Coronary artery (tissue), 2 donors: ENCODE data around the gene ASPRV1.

ENCODE experiments used
- DNase-seq: peaks from one replicate; pipeline ENCODE4 v3.0.0-alpha.2; 2017; ENCODE audit warnings: low spot score
- H3K27ac ChIP-seq, 2 donors: fragments of 200-600 bp; sonication (generic); one replicate each; pipeline ENCODE4 v1.5.1; 2016 to 2019
- H3K4me3 ChIP-seq: fragments of 200-600 bp; sonication (generic); 2 replicates; pipeline ENCODE4 v1.5.1; 2016; ENCODE audit warnings: mild to moderate bottlenecking, moderate library complexity
- TF ChIP-seq, protein P1 (sequence below): fragments of 200-600 bp; sonication (generic); IDR thresholded peaks from one replicate; pipeline ENCODE4 v1.5.1; 2019; ENCODE audit warnings: antibody characterized with exemption

Gene ASPRV1

DNA sequence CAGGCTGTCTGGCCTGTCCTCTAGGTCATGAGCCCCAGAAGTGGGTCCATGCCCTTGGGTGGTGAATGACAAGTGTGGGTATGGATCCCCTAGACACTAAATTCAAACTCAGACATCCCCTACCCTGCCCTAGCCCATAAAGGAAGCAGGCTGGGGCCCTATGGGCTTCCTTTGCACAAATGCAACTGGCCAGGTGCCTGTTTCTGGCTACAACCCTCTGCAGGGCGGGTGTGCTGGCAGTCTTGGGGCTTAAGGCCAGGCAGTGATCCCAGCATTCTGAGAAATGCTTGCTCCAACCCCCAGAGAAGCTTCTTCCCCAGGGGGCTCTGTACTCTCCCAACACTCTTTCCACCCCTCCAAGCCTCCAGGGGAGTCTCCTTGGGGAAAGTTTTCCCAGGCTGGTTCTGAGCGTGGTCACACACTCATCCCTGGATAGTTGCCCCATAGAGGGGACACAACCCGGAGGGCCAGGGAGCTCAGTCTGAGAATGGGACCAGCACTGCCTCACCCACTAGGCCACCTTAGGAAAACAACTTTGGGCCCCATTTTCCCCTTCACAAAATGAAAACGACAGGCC, 16.6 kb upstream of the ASPRV1 start:
- TF ChIP-seq, protein P1, sequence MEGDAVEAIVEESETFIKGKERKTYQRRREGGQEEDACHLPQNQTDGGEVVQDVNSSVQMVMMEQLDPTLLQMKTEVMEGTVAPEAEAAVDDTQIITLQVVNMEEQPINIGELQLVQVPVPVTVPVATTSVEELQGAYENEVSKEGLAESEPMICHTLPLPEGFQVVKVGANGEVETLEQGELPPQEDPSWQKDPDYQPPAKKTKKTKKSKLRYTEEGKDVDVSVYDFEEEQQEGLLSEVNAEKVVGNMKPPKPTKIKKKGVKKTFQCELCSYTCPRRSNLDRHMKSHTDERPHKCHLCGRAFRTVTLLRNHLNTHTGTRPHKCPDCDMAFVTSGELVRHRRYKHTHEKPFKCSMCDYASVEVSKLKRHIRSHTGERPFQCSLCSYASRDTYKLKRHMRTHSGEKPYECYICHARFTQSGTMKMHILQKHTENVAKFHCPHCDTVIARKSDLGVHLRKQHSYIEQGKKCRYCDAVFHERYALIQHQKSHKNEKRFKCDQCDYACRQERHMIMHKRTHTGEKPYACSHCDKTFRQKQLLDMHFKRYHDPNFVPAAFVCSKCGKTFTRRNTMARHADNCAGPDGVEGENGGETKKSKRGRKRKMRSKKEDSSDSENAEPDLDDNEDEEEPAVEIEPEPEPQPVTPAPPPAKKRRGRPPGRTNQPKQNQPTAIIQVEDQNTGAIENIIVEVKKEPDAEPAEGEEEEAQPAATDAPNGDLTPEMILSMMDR: no peak
- no peak for DNase-seq
- no peak overlapping the region for H3K4me3 ChIP-seq
- H3K27ac ChIP-seq: no peak overlapping the region

DNA sequence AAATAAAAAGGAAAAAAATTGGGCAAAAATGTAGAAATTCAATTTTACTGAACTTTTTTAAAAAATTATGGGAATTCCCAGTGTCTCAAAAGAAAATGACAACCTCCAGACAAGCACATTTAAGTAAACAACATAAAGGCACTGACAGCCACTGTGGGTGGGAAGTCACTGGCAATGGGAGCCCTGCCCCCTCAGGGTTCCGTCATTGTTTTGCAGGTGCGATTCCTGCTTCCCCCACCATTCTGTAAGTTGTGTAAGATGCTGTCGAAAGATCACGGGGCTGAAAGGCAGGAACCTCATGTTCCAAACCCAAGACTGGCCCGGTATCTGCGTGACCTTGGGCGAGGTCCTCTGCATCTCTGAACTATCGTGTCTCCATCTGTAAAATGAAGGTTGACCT, 15.8 kb upstream of the ASPRV1 start:
- DNase-seq: no peak
- H3K27ac ChIP-seq: no peak overlapping the region
- H3K4me3 ChIP-seq: no peak overlapping the region
- TF ChIP-seq, protein P1: no peak

DNA sequence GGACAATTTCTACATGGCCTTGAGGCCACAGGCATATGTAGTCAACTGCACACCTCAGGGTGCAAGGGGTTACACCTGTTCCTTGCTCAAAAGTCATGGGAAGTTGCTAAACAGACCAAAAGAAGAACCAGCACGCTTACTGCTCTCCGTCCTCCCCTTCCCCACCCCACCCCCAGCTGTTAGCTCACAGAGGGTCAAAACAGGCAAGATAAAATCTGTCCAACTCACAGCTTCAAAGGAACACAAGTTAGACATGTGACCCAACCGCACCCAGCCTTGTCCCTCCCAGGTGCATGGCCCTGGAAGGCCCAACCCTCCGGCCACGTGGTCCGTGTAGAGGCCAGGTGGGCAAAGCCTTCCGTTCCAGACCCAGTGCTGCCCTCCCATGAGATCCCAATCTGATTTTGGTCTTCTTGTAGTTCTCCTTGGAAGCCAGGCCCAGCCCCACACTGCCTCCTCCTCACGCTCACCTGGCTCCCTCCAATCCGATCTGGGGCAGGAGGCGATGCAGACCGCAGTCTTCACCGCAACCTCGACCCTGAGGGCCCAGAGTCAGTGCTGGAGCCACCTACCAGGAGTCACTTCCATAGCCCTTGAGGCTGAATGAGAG, 14.5 kb upstream of the ASPRV1 start:
- TF ChIP-seq, protein P1: no peak
- Histone ChIP-seq H3K27ac (no peak overlapping the region), H3K4me3 (no peak overlapping the region)
- DNase-seq: no peak

DNA sequence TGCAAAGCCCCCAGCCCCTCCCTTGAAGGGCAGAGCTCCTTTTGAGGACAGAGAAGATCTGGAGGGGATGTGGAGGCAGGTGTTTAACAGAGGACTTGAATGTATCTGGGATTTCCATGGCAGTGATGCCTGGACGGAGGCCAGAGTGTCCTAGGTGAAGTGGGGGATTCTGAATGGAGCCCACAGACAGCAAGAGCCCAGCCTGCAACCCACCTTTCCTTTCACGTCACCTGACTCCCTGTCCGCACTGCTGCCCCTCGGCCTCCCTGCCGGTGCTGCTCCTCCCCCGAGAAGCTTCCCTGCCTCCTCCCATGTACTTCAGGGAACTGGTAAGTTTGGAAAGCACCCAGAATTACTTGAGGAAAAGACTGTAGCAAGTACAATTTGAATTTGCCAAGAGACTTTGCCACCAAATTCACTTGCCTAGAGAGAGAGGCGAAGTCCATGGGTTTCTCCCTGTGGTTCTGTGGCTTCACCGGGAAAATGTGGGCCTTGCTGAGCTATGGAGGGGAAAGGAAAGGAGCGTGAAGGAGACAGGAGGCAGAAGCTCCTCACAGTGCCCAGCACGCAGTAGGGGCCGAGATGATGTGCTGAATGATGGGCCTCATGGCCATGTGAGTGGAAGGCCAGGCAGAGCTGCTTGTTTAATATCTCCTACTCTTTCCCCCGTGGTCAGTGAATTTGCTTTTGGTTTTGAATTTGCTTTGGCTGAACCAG, 13.9 kb upstream of the ASPRV1 start:
- TF ChIP-seq, protein P1: no peak
- DNase-seq: no peak
- Histone ChIP-seq H3K4me3 (no peak overlapping the region), H3K27ac (no peak overlapping the region)

DNA sequence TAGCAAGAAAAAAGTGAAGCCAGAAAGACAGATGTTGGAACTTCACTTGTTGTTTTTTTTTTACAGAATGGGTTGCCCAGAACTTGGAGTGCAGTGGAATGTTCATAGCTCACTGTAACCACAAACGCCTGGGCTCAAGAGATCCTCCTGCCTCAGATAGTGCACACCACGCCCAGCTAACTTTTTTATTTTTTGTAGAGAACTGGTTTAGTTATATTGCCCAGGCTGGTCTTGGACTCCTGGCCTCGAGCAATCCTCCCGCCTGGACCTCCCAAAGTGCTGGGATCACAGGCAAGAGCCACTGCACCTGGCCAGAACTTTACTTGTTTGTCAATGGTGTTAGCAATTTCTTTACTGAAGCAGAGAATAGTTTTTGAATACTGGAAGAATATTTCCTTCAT, 11.9 kb upstream of the ASPRV1 start:
- no peak for DNase-seq
- TF ChIP-seq, protein P1: no peak
- no peak overlapping the region for H3K27ac ChIP-seq
- H3K4me3 ChIP-seq: no peak overlapping the region

DNA sequence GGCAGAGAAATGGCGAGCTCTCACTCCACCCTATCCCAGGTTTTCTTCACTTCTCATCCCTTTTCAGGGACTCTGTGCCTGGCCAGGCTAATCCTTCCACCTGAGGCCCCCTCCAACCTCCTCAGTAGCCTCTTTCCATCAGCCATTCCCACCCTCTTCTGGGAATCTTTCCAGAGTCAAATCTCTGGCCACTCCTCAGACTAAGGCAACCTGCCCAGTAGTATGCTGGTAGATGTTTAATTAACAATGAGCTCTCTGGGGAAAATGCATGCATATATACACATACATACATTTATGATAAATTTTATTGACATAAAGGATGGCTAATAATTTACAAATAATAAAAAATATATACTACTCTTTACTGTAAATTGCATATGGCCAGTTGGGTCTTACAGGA, 11.4 kb upstream of the ASPRV1 start:
- H3K4me3 ChIP-seq: no peak overlapping the region
- no peak overlapping the region for H3K27ac ChIP-seq
- DNase-seq: no peak
- TF ChIP-seq, protein P1: no peak

DNA sequence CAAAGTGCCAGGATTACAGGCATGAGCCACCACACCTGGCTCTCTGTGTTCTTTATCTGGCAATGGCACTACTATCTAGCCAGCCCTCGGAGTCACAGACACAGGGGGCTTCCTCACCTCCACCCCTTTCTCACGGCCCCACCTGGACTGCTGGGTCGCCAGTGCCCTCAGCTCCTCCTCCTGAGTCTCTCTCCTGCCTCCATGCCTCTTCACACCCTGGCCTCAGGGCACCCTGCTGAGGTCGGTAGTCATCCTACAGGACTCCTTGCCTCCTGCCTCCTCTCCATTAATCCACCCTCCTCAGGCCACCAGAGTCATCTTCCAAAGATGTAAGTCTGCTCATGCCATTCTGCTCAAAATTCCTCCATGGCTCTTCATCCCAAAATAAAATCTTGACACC, 8.6 kb upstream of the ASPRV1 start:
- Histone ChIP-seq H3K4me3 (no peak overlapping the region), H3K27ac (no peak overlapping the region)
- TF ChIP-seq, protein P1: no peak
- no peak for DNase-seq
